IPS DF 4.7 (cell line): Measurements from ENCODE around the gene RNU2-63P.
"Not testable (repeated sequence)": the region's sequence is repeated elsewhere in the genome, so short reads cannot be mapped to it uniquely, and the experiment has no call there.

ENCODE experiments used
- DNase-seq: peaks from one replicate; pipeline ENCODE4 v3.0.0-alpha.2; 2013; ENCODE audit warnings: low spot score; ENCODE audit errors: extremely low read depth

RNU2-63P gene

DNA sequence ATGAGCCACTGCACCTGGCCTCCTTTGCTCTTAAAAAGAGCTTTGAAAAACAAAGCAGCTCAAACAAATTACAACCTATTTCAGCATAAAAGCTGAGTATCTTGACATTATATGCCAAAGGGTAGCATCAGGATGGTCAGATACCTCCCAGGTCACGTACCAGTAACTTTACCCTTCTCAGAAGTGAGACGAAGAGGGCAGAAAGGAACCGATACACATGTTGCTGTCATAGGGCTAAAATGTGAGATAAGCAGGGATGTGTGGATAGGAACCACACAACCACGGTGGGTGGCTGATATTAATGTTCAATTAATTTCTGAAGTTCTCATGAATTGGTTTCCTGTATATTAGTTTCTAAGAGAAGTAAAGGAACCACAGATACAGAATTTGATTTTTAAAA is 12.6 kb upstream of the RNU2-63P start:
- no peak for DNase-seq

GRCh38 chr2:88027697-88028389 is 11.5 kb upstream of the RNU2-63P start:
- no peak for DNase-seq

GRCh38 chr2:88024509-88024908 is 8.2 kb upstream of the RNU2-63P start:
- DNase-seq: peak; percentile 91

DNA sequence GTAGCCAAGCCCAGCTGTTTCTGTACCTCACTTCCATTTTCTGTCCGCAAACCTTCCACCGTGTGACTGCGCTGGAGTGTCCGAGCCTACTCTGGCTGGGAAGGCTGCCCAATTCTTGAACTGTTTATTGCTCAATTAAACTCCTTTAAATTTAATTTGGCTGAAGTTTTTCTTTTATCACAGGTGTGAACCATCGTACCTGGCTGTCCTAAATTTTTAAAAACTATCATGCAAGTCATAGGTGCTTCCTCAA is 6.2 kb upstream of the RNU2-63P start:
- no peak for DNase-seq

DNA sequence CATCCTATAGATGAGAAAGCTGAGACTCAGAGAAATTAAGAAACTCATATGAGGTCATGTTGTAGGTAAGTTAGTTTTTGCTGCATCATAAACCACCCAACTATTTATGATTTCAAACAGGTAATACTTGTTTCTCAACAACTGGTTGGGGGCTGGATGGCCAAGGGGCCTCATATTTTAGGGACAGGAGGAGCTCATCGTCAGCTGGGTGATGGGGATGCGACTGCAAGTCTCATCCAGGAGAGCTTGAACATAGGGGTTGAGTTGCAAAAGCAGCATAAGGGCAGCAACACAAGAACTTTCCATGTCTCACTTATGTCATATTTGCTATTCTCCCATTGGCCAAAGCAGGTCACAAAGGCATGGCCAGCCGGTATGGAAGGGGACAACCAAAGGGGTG is 3.6 kb upstream of the RNU2-63P start:
- DNase-seq: no peak

DNA sequence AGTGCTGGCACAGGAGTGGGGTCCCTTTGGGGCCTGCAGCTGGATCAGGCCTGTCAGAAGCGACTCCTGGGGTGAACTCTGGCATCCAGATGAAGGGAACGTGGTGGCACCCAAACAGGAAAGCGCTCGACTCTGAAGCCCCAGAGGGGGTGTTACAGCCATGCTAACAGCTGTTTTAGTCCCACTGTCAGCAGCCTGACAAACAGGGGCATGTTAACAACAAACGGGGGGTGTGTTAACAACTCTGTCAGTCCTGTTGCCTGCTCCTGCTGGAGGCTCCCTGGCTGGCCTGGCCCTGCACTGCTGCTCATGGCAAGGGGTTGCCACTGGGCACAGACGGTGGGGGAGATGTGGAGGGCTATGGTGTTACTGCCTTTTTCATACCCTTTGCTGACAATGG is 2.6 kb upstream of the RNU2-63P start:
- no peak for DNase-seq

GRCh38 chr2:88018077-88018805 is 1.9 kb upstream of the RNU2-63P start:
- DNase-seq: not testable (repeated sequence)

DNA sequence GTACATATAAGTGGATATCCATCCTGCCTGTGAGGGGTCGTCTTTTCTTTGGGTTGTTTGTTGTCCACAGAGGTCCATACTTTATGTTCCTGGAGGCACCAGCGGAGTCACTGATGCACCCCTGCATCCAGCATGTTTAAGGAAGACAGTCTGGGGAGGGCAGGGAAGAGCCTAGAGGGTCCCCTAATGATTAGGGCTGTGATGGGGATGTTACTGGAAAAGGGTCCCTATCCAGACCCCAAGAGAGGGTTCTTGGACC is 1.4 kb upstream of the RNU2-63P start:
- not testable (repeated sequence) for DNase-seq

DNA sequence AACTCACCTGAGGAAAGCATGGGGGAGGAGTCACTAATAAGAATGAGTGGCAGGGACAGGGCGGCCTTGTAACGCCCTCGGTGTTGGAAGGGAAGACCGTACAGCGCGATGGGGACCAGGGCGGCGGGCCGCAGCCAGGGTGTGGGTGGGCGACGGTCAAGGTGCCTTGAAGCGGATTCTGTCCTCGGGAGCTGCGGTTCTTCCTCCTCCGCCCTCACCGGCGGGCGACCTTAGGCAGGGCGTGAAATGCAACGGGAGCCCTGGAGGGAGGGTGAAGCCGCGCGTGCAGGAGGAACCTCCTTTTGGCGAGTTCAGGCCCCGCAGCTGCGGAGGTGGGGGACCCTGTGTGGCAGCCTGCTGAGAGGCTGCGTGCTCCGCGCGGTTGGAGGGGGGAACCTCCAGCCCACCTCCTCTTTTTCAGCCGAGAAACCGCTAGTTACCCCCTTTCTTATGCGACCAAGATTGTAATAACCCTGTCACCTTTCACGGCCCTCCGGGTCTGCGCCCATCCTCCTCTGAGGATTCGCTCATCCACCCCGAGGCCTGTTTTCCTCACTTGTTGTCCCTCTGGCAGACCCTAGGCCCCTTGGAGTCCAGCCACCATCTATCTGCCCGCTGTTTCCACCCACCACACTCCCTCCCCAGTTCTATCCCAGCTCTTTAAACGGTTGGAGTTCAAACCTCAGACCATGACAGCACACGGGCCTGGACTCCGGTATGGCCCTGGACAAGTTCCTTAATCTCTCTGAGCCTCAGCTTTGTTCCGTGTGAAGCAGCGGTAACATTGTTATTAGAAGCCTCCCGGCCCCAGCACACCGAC is 823 bp upstream of the RNU2-63P start:
- no peak for DNase-seq

- DNase-seq: no peak
Observed at GRCh38 chr2:88011011-88011410, 5.3 kb downstream of the RNU2-63P start.

DNA sequence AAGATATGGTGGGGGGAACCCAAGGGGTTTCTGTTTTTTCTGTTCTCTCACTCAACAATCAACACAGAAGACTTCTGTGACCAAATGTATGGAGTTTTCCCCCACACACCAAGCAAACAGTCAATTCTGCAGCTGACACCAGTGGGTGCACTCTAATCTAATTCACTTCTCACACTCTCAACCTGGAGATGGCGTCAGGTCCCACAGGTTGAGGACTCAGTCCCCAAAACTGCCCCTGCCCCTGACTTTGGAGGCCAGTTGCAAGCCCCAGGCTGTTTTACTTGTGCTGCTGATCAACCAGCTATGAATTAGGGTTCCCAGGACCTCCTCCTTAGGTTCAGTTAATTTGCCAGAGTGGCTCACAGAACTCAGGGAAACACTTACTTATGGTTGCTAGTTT is 6.2 kb downstream of the RNU2-63P start:
- no peak for DNase-seq

GRCh38 chr2:88006912-88007439 is 9.4 kb downstream of the RNU2-63P start:
- DNase-seq: no peak

DNA sequence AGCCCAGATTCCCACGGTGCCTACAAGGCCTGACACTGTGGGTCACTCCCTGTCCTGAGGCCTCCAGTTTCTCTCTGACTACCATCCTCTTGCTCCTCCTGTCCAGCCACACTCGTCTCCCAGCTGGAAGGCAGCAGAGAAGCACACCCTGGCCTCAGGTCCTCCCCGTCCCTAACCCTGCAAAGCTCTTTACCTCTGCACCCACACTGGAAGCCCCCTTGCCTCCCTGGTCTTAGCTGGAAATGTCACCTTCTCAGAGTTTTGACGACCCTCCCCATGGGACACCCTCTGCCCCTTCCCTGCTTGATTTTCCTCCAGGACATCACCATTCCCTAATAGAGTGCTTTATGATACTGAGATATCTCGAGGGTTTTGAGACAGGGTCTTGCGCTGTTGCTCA is 10.6 kb downstream of the RNU2-63P start:
- DNase-seq: no peak

- no peak for DNase-seq
Observed at GRCh38 chr2:88003074-88003755, 13.1 kb downstream of the RNU2-63P start.

GRCh38 chr2:88002359-88002707 is 14.0 kb downstream of the RNU2-63P start:
- no peak for DNase-seq

GRCh38 chr2:88000474-88000873 is 15.9 kb downstream of the RNU2-63P start:
- DNase-seq: not testable (repeated sequence)

- no peak for DNase-seq
Observed at GRCh38 chr2:87996570-87996969, 19.8 kb downstream of the RNU2-63P start.

DNA sequence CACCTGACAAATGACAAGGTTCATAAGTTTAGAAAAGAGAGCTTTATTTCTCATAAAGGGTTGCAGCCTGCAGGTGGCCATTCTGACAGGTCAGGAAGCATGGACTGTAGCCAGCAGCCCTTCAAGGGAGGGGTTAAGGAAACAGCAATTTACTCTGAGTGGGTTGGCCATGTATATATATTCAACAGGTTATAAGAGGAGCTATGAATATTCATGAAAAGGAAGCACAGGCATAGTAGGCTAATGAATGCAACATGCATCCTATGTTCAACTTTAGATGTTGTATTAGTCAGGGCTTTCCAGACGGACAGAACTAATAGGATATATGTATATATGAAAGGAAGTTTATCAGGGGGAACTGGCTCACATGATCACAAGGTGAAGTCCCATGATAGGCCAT is 20.6 kb downstream of the RNU2-63P start:
- DNase-seq: no peak

DNA sequence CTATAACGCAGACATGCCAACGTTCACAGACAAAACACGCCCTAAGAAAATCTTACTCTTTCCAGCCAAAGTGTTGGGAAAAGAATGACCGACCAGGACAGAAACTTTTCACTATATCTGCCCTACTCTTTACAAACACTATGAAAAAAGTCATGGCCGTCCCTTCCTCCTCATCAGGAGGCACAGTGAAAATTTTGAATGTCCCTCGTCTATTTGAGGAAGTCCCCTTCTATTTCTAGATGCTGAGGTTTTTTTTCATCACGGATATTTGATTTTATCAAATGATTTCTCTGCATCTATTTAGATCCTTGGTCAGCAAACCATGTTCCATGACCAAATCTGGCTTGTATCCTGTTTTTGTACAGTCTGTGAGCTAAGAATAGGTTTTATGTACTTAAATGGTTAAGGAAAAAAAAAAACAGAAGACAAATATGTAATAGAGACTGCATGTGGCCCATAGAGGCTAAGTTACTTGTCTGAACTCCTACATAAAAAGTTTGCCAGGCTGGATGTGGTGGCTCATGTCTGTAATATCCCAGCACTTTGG is 22.0 kb downstream of the RNU2-63P start:
- DNase-seq: not testable (repeated sequence)

DNA sequence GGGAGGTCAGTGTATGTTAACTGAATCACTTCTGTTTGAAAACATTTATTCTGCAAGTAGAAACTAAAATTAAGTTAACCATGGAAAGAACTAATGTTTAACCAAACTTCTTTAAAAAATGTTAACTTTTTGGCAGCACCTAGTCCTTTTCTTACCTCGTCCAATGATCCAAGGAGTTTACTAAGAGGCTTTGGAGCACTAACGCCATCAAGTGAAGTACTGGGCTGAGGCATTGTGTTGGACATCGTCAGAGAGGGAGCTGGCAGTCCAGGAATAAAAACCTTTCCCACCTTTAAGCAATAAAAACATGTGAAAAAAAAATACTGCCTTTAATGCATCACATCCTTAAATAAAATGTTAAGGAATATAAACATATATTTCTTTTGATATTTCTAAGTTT is 23.8 kb downstream of the RNU2-63P start:
- DNase-seq: not testable (repeated sequence)

GRCh38 chr2:87987473-87987872 is 28.9 kb downstream of the RNU2-63P start:
- DNase-seq: not testable (repeated sequence)

- DNase-seq: not testable (repeated sequence)
Observed at GRCh38 chr2:87985902-87986301, 30.4 kb downstream of the RNU2-63P start.
